Activated CD8-positive, alpha-beta T cell treated with anti-CD3 and anti-CD28 coated beads for 36 hours (primary cell): Measurements from ENCODE around the gene NMB. TPM values are rescaled to one million over a fixed set of nuclear protein-coding genes. Genes with fewer than 3 reads are reported as not detected.
A peak's percentile ranks its signal among the peaks of the same experiment; 100 is the strongest.
"Not testable (repeated sequence)": the region's sequence is repeated elsewhere in the genome, so short reads cannot be mapped to it uniquely, and the experiment has no call there.

Experiments used
- ATAC-seq: fragments of 200-7000 bp; cut with Tn5 transposase; one replicate; pipeline ENCODE4 v1.10.0; 2021; ENCODE audit warnings: mild to moderate bottlenecking, moderate library complexity
- CTCF ChIA-PET: fragments of 350-600 bp; sonication (Branson Sonifier 250); formaldehyde crosslinking; loops from one replicate; lab custom pipeline; 2021; ENCODE audit warnings: antibody characterized with exemption; lab: Charles Lee
- POLR2A ChIA-PET: fragments of 350-600 bp; sonication (Branson Sonifier 250); formaldehyde crosslinking; loops from one replicate; lab custom pipeline; 2021; ENCODE audit warnings: antibody characterized with exemption; lab: Charles Lee
- DNase-seq: peaks from one replicate; pipeline ENCODE4 v3.0.0-alpha.2; 2020
- H3K27ac Mint-ChIP-seq: one replicate; pipeline ENCODE4 v1.8.0; 2021; ENCODE audit warnings: mild to moderate bottlenecking, mixed read lengths
- H3K27me3 Mint-ChIP-seq: one replicate; pipeline ENCODE4 v1.8.0; 2021; ENCODE audit warnings: mixed read lengths
- H3K36me3 Mint-ChIP-seq: one replicate; pipeline ENCODE4 v1.8.0; 2021; ENCODE audit warnings: low read depth, mixed read lengths
- H3K4me1 Mint-ChIP-seq: one replicate; pipeline ENCODE4 v1.8.0; 2021; ENCODE audit warnings: low read depth, mixed read lengths
- H3K4me3 Mint-ChIP-seq: one replicate; pipeline ENCODE4 v1.8.0; 2021; ENCODE audit warnings: mild to moderate bottlenecking, moderate library complexity, mixed read lengths
- H3K9me3 Mint-ChIP-seq: one replicate; pipeline ENCODE4 v1.8.0; 2021; ENCODE audit warnings: mixed read lengths
- CTCF ChIP-seq: fragments of 200-600 bp; IDR thresholded peaks from one replicate; pipeline ENCODE4 v1.8.0; 2022; ENCODE audit warnings: antibody characterized with exemption, mild to moderate bottlenecking
- intact Hi-C: fragments of 100-400 bp; cut with micrococcal nuclease; formaldehyde crosslinking; loops from one replicate; pipeline ENCODE4 v1.10.0; 2022
- total RNA-seq, 2 experiments: library from RNA; stranded (reverse); gene quantifications; one replicate each; pipeline ENCODE4 v1.2.3, GENCODE V29; 2021

NMB gene
- total RNA-seq, 2 experiments from 2014 or later, result 1.7 to 2.7 TPM

- no peak for DNase-seq
- Mint-ChIP-seq H3K9me3 (no peaks in the 10 kb centered on the region), H3K4me1 (peaks cover 24% of the 10 kb centered on the region), H3K27ac (peak overlapping the region; percentile 72), H3K27me3 (no peaks in the 10 kb centered on the region), H3K4me3 (no peak overlapping the region), H3K36me3 (peaks cover 48% of the 10 kb centered on the region)
- POLR2A ChIA-PET, result interaction anchor here (0.9 to 1.8 kb wide), 4 partner anchors 9 to 129 kb away, joined by 3 to 5 read pairs (median 4); partner anchors contain the start of gene SEC11A
- CTCF ChIA-PET, result no interaction called here
- no peak for TF ChIP-seq CTCF
- peak; percentile 11 for ATAC-seq
- intact Hi-C loops, result no loop called here
These were observed 10.3 kb downstream of the NMB start for GRCh38 chr15:84647726-84648125.

GRCh38 chr15:84645997-84646396 is 12.0 kb downstream of the NMB start:
- Mint-ChIP-seq H3K4me3 (no peak overlapping the region), H3K9me3 (no peaks in the 10 kb centered on the region), H3K4me1 (peaks cover 15% of the 10 kb centered on the region), H3K27me3 (no peaks in the 10 kb centered on the region), H3K36me3 (peaks cover 51% of the 10 kb centered on the region), H3K27ac (no peak overlapping the region)
- ChIA-PET CTCF (no interaction called here), POLR2A (interaction anchor here (1.2 kb wide), 1 partner anchor 8 kb away, joined by 6 read pairs; the partner anchor contains the start of gene WDR73)
- DNase-seq, result no peak
- intact Hi-C loops, result no loop called here
- no peak for TF ChIP-seq CTCF
- ATAC-seq, result no peak

- Mint-ChIP-seq H3K4me3 (no peak overlapping the region), H3K9me3 (no peaks in the 10 kb centered on the region), H3K27me3 (no peaks in the 10 kb centered on the region), H3K27ac (peak overlapping the region; percentile 71), H3K36me3 (peaks cover 55% of the 10 kb centered on the region), H3K4me1 (peaks cover 19% of the 10 kb centered on the region)
- intact Hi-C loops, result no loop called here
- ATAC-seq, result no peak
- no peak for TF ChIP-seq CTCF
- ChIA-PET CTCF (no interaction called here), POLR2A (interaction anchor here (1.2 kb wide), 1 partner anchor 8 kb away, joined by 6 read pairs; the partner anchor contains the start of gene WDR73)
- DNase-seq, result no peak
These were observed 12.5 kb downstream of the NMB start for GRCh38 chr15:84645496-84645895.

- H3K4me1 Mint-ChIP-seq, result peaks cover 27% of the 10 kb centered on the region
- no peak overlapping the region for H3K4me3 Mint-ChIP-seq
- no peak for TF ChIP-seq CTCF
- H3K27me3 Mint-ChIP-seq, result no peaks in the 10 kb centered on the region
- ChIA-PET POLR2A (interaction anchor here (1.2 kb wide), 1 partner anchor 10 kb away, joined by 8 read pairs; the partner anchor contains the start of gene WDR73), CTCF (interaction anchor here (1.0 kb wide), 1 partner anchor 10 kb away, joined by 3 read pairs; the partner anchor contains the start of gene WDR73)
- no peaks in the 10 kb centered on the region for H3K9me3 Mint-ChIP-seq
- H3K36me3 Mint-ChIP-seq, result peaks cover 64% of the 10 kb centered on the region
- H3K27ac Mint-ChIP-seq, result no peak overlapping the region
- ATAC-seq (no peak), DNase-seq (no peak)
- intact Hi-C loops, result no loop called here
These were observed 14.2 kb downstream of the NMB start for GRCh38 chr15:84643838-84644237.

GRCh38 chr15:84642640-84643039 is 15.4 kb downstream of the NMB start:
- intact Hi-C loops, H3K27me3 Mint-ChIP-seq, H3K4me3 Mint-ChIP-seq, ATAC-seq, H3K27ac Mint-ChIP-seq, DNase-seq, H3K9me3 Mint-ChIP-seq: not testable (repeated sequence)
- Mint-ChIP-seq H3K36me3 (peaks cover 64% of the 10 kb centered on the region), H3K4me1 (peaks cover 28% of the 10 kb centered on the region)
- ChIA-PET POLR2A (interaction anchor here (0.5 to 2.3 kb wide), 5 partner anchors 8 to 1028 kb away, joined by 3 to 13 read pairs (median 3); partner anchors contain the start of gene WDR73), CTCF (interaction anchor here (0.8 kb wide), 1 partner anchor 11 kb away, joined by 3 read pairs; the partner anchor contains the start of gene WDR73)

- CTCF ChIA-PET, result interaction anchor here (0.8 kb wide), 1 partner anchor 12 kb away, joined by 3 read pairs; the partner anchor contains the start of gene WDR73
- H3K27me3 Mint-ChIP-seq, ATAC-seq, H3K9me3 Mint-ChIP-seq, DNase-seq, H3K27ac Mint-ChIP-seq, H3K4me3 Mint-ChIP-seq, intact Hi-C loops: not testable (repeated sequence)
- POLR2A ChIA-PET, result interaction anchor here (0.9 to 2.3 kb wide), 2 partner anchors 11 to 105 kb away, joined by 4 to 13 read pairs; partner anchors contain the start of gene WDR73
- Mint-ChIP-seq H3K4me1 (peaks cover 29% of the 10 kb centered on the region), H3K36me3 (peaks cover 64% of the 10 kb centered on the region)
These were observed 16.1 kb downstream of the NMB start for GRCh38 chr15:84641871-84642270.
